C4-2B (cell line): ENCODE results near the gene SLC12A4.

Source experiments
- H3K27ac ChIP-seq: fragments of 450-650 bp; 2 replicates; pipeline ENCODE4 v1.5.1; 2017
- CTCF ChIP-seq: fragments of 450-650 bp; conservative IDR thresholded peaks from 2 replicates; pipeline ENCODE4 v1.5.1; 2017; ENCODE audit warnings: mild to moderate bottlenecking
- ZFX ChIP-seq: fragments of 450-650 bp; IDR thresholded peaks from 2 replicates; pipeline ENCODE4 v1.6.1; 2017

SLC12A4 gene

GRCh38 chr16:67936880-67937605 is 31.4 kb downstream of the SLC12A4 start:
- H3K27ac ChIP-seq: peak overlapping the region; percentile 86
- no peak for TF ChIP-seq ZFX
- no peak for TF ChIP-seq CTCF

GRCh38 chr16:67936124-67936879 is 32.1 kb downstream of the SLC12A4 start, which contains the start of gene PSMB10:
Gene PSMB10 (minus strand): TSS chr16:67936850. CDS start chr16:67936749, 101 bp downstream.
- TF ChIP-seq CTCF: no peak
- TF ChIP-seq ZFX: no peak
- peak within 1 kb of the TSS; percentile 86 for H3K27ac ChIP-seq

- TF ChIP-seq ZFX (no peak), CTCF (no peak)
- peak overlapping the region; percentile 86 for H3K27ac ChIP-seq
Observed at GRCh38 chr16:67935402-67936123, 32.9 kb downstream of the SLC12A4 start.

GRCh38 chr16:67935101-67935401 is 33.4 kb downstream of the SLC12A4 start:
- H3K27ac ChIP-seq: peak overlapping the region; percentile 86
- TF ChIP-seq ZFX (no peak), CTCF (no peak)

- no peak for TF ChIP-seq ZFX
- TF ChIP-seq CTCF: no peak
- peak overlapping the region; percentile 86 for H3K27ac ChIP-seq
Observed at GRCh38 chr16:67934306-67935100, 33.9 kb downstream of the SLC12A4 start.

GRCh38 chr16:67933805-67934204 is 34.6 kb downstream of the SLC12A4 start:
- no peak overlapping the region; the same call in 1 of the 2 replicates for H3K27ac ChIP-seq
- TF ChIP-seq ZFX (no peak), CTCF (no peak)
